ENCODE data around the gene TP53RK.
"Not testable (repeated sequence)": the region's sequence is repeated elsewhere in the genome, so short reads cannot be mapped to it uniquely, and the experiment has no call there.

TP53RK gene

GRCh38 chr20:46682063-46682821, 7.0 kb downstream of the TP53RK start:
- DNase-seq, result no peak

DNA sequence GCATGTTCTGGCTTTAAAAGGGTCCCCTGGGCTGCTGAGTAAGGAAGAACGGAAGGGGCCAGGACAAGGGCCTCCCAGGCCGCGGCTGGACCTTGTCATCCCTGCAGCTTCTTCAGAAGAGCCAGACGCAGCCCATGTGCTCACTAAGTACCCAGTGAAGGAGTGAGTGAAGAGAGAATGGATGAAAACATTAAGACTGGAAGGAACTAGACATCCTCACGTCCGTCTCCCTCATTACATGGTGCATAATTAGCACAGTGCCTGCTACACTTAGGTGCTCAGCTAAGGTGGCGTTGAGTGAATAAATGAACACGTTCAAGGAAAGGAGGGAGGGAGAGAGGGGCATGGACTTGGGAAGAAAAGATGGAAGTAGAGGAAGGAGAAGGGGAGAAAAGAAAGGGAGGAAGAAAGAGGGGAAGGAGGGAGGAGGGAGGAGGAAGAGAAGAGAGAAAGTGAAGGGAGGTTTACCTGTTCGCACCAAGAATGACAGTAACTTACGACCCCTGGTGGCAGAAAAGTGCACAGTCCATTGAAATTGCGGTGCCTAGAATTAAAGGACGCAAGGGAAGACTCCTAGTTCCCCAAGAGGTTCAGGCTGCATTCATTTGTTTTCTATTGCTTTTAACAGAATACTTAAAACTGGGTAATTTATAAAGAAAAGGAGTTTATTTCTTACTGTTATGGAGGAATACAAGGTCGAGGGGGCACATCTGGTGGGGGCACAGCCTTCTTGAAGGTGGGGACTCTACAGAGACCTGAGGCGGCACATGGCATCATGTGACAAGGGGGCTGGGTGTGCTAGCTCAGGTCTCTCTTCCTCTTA, 8.0 kb downstream of the TP53RK start:
- peak; percentile 41 for DNase-seq

DNA sequence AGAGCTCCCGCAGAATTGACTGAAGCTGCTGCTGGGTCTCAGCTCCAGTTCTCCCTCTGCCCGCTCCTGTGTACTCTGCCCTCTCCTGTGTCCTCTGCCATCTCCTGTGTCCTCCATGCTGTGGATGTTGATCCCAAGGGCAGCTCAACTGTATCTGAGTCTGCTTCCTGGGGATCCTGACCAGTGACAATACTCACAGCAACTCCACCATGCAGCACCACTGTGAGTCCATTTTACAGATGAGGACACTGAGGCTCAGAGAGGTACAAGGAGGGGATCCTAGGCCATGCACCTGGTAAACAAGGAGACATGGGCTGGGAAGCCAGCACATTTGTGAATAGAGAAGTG, 8.6 kb downstream of the TP53RK start:
- no peak for DNase-seq

GRCh38 chr20:46678516-46678915, 10.7 kb downstream of the TP53RK start:
- no peak for DNase-seq

GRCh38 chr20:46677608-46678007, 11.6 kb downstream of the TP53RK start:
- DNase-seq, result no peak

DNA sequence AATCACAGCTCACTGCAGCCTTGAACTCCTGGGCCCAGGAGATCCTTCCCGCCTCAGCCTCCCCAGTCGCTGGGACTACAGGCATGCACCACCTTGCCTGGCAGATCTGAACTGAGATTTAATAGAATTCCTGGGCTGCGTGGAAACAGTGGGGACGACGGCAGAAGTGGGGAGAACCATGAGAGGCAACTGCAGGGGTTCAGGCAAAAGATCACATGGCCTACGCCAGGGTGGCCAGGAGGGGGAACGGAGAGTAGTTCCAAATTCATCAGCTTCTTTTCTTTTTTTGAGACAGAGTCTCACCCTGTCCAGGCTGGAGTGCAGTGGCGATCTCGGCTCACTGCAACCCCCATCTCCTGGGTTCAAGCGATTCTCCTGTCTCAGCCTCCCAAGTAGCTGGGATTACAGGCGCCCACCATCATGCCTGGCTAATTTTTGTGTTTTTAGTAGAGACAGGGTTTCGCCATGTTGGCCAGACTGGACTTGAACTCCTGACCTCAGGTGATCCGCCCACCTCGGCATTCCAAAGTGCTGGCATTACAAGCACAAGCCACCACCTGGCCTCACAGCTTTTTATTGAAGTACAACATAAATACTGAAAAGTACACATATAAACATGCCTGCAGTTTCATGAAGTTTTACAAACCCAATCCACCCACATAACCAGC, 12.5 kb downstream of the TP53RK start:
- DNase-seq, result not testable (repeated sequence)

- no peak for DNase-seq
Measured at GRCh38 chr20:46674253-46675083, 14.8 kb downstream of the TP53RK start.

DNA sequence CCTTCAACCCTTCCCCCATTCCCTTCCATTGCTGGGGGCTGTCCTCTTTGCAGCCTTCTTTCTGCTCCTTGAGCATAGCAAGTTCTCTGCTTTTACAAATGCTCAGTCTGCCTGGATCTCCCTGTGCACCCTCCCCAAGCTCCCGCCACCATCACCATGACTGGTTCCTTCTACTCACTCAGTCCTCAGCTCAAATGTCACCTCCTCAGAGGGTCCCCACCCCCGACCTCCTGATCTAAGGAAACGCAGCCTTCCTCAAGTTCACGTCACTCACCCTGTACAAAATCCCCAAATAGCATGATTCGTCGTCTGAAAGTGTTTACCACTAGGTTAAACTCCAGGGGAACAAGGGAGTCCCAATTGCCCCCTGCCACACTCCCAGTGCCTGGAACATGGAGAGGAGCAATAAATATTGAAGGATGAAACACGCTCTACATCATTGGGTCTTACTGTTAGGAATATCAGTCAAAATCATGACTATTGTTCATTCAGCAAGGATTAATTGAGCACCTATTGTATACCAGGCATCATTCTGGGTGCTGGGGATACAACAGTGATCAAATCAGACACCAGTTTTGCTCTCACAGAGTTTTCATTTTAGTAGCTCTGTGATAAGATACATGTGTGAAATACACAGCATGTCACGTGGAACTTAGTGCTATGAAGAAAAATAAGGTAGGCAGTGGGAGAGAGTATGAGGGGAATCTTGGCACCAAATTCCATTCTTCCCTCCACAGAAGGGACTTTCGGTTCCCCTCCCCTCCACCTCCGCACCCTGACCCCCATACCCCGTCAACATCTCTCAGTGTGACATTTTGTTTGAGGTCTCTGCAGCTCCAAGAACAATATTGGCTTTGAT, 15.6 kb downstream of the TP53RK start:
- DNase-seq, result no peak

GRCh38 chr20:46672543-46673148, 16.6 kb downstream of the TP53RK start:
- DNase-seq, result no peak

- DNase-seq, result no peak
Measured at GRCh38 chr20:46671866-46672542, 17.2 kb downstream of the TP53RK start.

GRCh38 chr20:46670585-46671584, 18.4 kb downstream of the TP53RK start:
- DNase-seq, result no peak

DNA sequence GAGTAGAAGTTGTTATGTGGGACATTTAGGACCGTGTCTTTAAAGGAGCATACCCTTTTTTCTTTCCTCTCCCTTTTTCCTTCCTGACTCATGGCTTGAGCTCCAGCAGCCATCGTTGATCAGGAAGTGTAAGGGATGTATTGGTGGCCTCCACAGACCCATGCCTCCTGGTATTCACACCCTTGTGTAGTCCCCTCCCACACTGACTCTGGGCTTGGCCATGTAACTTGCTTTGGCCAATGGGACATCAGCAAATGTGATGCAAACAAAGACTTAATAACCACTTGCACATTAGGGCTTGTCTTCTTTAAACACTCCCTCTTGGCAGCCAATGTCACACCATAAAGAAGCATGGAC, 19.0 kb downstream of the TP53RK start:
- no peak for DNase-seq

- DNase-seq, result no peak
Measured at GRCh38 chr20:46666818-46667515, 22.3 kb downstream of the TP53RK start.

- DNase-seq, result no peak
Measured at GRCh38 chr20:46666306-46666705, 22.9 kb downstream of the TP53RK start.

- no peak for DNase-seq
Measured at GRCh38 chr20:46665602-46666001, 23.6 kb downstream of the TP53RK start.

- no peak for DNase-seq
Measured at GRCh38 chr20:46663531-46663930, 25.7 kb downstream of the TP53RK start.

- DNase-seq, result no peak
Measured at GRCh38 chr20:46661659-46662058, 27.6 kb downstream of the TP53RK start.

GRCh38 chr20:46660487-46660886, 28.8 kb downstream of the TP53RK start:
- no peak for DNase-seq

- no peak for DNase-seq
Measured at GRCh38 chr20:46657618-46658017, 31.6 kb downstream of the TP53RK start.
